A549 (cell line): ENCODE measurements around the gene ZRANB3. TPM values are rescaled to one million over a fixed set of nuclear protein-coding genes. Genes with fewer than 3 reads are reported as not detected.

Source experiments
- ATAC-seq, 2 experiments: fragments of 200-7000 bp in 1 of 2; fragments of >200 bp in 1 of 2; cut with Nextera tagmentation in 1 of 2; cut with Tn5 transposase in 1 of 2; 3 replicates each; pipeline versions ENCODE4 v1.8.0 to v1.9.1; 2018 to 2020; ENCODE audit warnings: mild to moderate bottlenecking in 1 of 2, moderate library complexity in 1 of 2
- CTCF ChIA-PET: fragments of 300-600 bp; sonication (Branson Sonifier 250); formaldehyde crosslinking; extraction: SDS; loops from one replicate; lab custom pipeline; 2021; ENCODE audit warnings: antibody characterized with exemption, inconsistent platforms; lab: Yijun Ruan, JAX
- POLR2A ChIA-PET: fragments of 350-600 bp; formaldehyde crosslinking; extraction: SDS; loops from one replicate; lab custom pipeline; 2021; ENCODE audit warnings: antibody characterized with exemption, inconsistent platforms; lab: Yijun Ruan, JAX
- DNase-seq, 2 experiments: peaks; one replicate each; pipeline versions ENCODE4 v3.0.0 to v3.0.0-alpha.2; 2011 to 2016; ENCODE audit warnings: low read depth in 1 of 2, low spot score in 1 of 2
- FAIRE-seq: peaks from 2 replicates; lab custom pipeline; 2011; peaks lifted over from hg19 to GRCh38; lab: Jason Lieb, UNC
- H3K27ac ChIP-seq, 2 experiments: fragments of >200 bp; sonication (Bioruptor Twin); formaldehyde crosslinking; 3 replicates each; pipeline ENCODE4 v1.5.1; 2016 to 2017
- H3K4me1 ChIP-seq: fragments of >200 bp; sonication (Bioruptor Twin); formaldehyde crosslinking; 3 replicates; pipeline ENCODE4 v1.6.1; 2016
- H3K4me2 ChIP-seq: fragments of >200 bp; sonication (Bioruptor Twin); formaldehyde crosslinking; 3 replicates; pipeline ENCODE4 v1.6.1; 2016
- H3K4me3 ChIP-seq: fragments of >200 bp; sonication (Bioruptor Twin); formaldehyde crosslinking; 3 replicates; pipeline ENCODE4 v1.5.1; 2016
- H3K9me3 ChIP-seq: fragments of >200 bp; sonication (Bioruptor Twin); formaldehyde crosslinking; 3 replicates; pipeline ENCODE4 v1.6.1; 2016
- CBX8 ChIP-seq: fragments of 200-600 bp; sonication (generic); IDR thresholded peaks from 2 replicates; pipeline ENCODE4 v1.6.1; 2016
- CEBPB ChIP-seq, 2 experiments: fragments of >200 bp in 1 of 2; sonication (Bioruptor Twin) in 1 of 2; formaldehyde crosslinking in 1 of 2; IDR thresholded peaks; 2 replicates each; pipeline ENCODE4 v1.6.1; 2012 to 2016
- CHD4 ChIP-seq: fragments of 200-600 bp; sonication (generic); IDR thresholded peaks from 2 replicates; pipeline ENCODE4 v1.6.1; 2016; ENCODE audit warnings: antibody characterized with exemption, mild to moderate bottlenecking, borderline replicate concordance
- CTCF ChIP-seq: fragments of >200 bp; sonication (Bioruptor Twin); formaldehyde crosslinking; IDR thresholded peaks from 3 replicates; pipeline ENCODE4 v1.5.1; 2016
- EHMT2 ChIP-seq: fragments of 200-600 bp; sonication (generic); IDR thresholded peaks from 2 replicates; pipeline ENCODE4 v1.6.1; 2016; ENCODE audit warnings: antibody characterized with exemption, low read depth, mild to moderate bottlenecking, moderate library complexity
- EP300 ChIP-seq, 2 experiments: fragments of >200 bp; sonication (Bioruptor Twin); formaldehyde crosslinking; IDR thresholded peaks; 2 replicates in 1 of 2; 3 replicates in 1 of 2; pipeline ENCODE4 v1.6.1; 2016 to 2017
- ESRRA ChIP-seq: fragments of 150-350 bp; IDR thresholded peaks from 2 replicates; pipeline ENCODE4 v1.6.1; 2014; ENCODE audit warnings: mild to moderate bottlenecking, low read length, borderline replicate concordance
- FOSB ChIP-seq: fragments of 250-450 bp; sonication (Bioruptor Pico); IDR thresholded peaks from 2 replicates; pipeline ENCODE4 v1.5.0; 2020; ENCODE audit warnings: mild to moderate bottlenecking, moderate library complexity
- GATA3 ChIP-seq: IDR thresholded peaks from 2 replicates; pipeline ENCODE4 v1.6.1; 2012; ENCODE audit warnings: borderline replicate concordance
- HDAC2 ChIP-seq: fragments of 200-600 bp; sonication (generic); IDR thresholded peaks from 2 replicates; pipeline ENCODE4 v1.6.1; 2016
- HES2 ChIP-seq: fragments of >200 bp; sonication (Bioruptor Twin); formaldehyde crosslinking; IDR thresholded peaks from 2 replicates; pipeline ENCODE4 v1.6.1; 2016
- HEYL ChIP-seq: fragments of 250-450 bp; sonication (Bioruptor Pico); IDR thresholded peaks from 2 replicates; pipeline ENCODE4 v1.8.0; 2021; ENCODE audit warnings: mild to moderate bottlenecking, moderate library complexity
- HMGXB4 ChIP-seq: fragments of 250-450 bp; sonication (Bioruptor Pico); IDR thresholded peaks from 2 replicates; pipeline ENCODE4 v1.5.0; 2021; ENCODE audit warnings: mild to moderate bottlenecking, moderate library complexity, borderline replicate concordance
- HOXB5 ChIP-seq: fragments of 250-450 bp; sonication (Bioruptor Pico); IDR thresholded peaks from 2 replicates; pipeline ENCODE4 v1.5.0; 2020; ENCODE audit warnings: mild to moderate bottlenecking, moderate library complexity
- JUN ChIP-seq, 2 experiments: fragments of >200 bp; sonication (Bioruptor Twin); formaldehyde crosslinking; IDR thresholded peaks; 2 replicates in 1 of 2; 3 replicates in 1 of 2; pipeline ENCODE4 v1.6.1; 2016 to 2017
- JUNB ChIP-seq: fragments of >200 bp; sonication (Bioruptor Twin); formaldehyde crosslinking; IDR thresholded peaks from 2 replicates; pipeline ENCODE4 v1.6.1; 2016
- KDM5A ChIP-seq: fragments of 200-600 bp; sonication (generic); IDR thresholded peaks from 2 replicates; pipeline ENCODE4 v1.6.1; 2016; ENCODE audit warnings: antibody characterized with exemption, mild to moderate bottlenecking
- MAFK ChIP-seq: fragments of 450-650 bp; IDR thresholded peaks from 2 replicates; pipeline ENCODE4 v1.6.1; 2014; ENCODE audit not compliant: partially characterized antibody
- PHF8 ChIP-seq: fragments of 200-600 bp; sonication (generic); IDR thresholded peaks from 2 replicates; pipeline ENCODE4 v1.6.1; 2016; ENCODE audit warnings: low read depth, mild to moderate bottlenecking, antibody characterized with exemption, moderate library complexity, borderline replicate concordance
- POLR2AphosphoS2 ChIP-seq: conservative IDR thresholded peaks from 2 replicates; pipeline ENCODE4 v1.6.1; 2012; ENCODE audit warnings: low read length, improper control_type of control experiment, inconsistent platforms
- RAD21 ChIP-seq, 2 experiments: fragments of >200 bp in 1 of 2; sonication (Bioruptor Twin) in 1 of 2; formaldehyde crosslinking in 1 of 2; IDR thresholded peaks in 1 of 2; conservative IDR thresholded peaks in 1 of 2; 2 replicates in 1 of 2; 3 replicates in 1 of 2; pipeline ENCODE4 v1.6.1; 2012 to 2018; ENCODE audit warnings: inconsistent platforms in 1 of 2
- RARB ChIP-seq: fragments of 250-450 bp; sonication (Bioruptor Pico); IDR thresholded peaks from 2 replicates; pipeline ENCODE4 v1.8.0; 2021; ENCODE audit warnings: mild to moderate bottlenecking, moderate library complexity
- RCOR1 ChIP-seq: fragments of 150-350 bp; IDR thresholded peaks from 2 replicates; pipeline ENCODE4 v1.6.1; 2014; ENCODE audit warnings: antibody characterized with exemption, low read length, low read depth
- TFCP2L1 ChIP-seq: fragments of 250-450 bp; sonication (Bioruptor Pico); IDR thresholded peaks from 2 replicates; pipeline ENCODE4 v1.5.0; 2021; ENCODE audit warnings: mild to moderate bottlenecking
- ZC3H11A ChIP-seq: fragments of 450-650 bp; IDR thresholded peaks from 2 replicates; pipeline ENCODE4 v1.6.1; 2014; ENCODE audit warnings: antibody characterized with exemption, mild to moderate bottlenecking
- ZFP36 ChIP-seq: fragments of 450-650 bp; IDR thresholded peaks from 2 replicates; pipeline ENCODE4 v1.6.1; 2014; ENCODE audit warnings: borderline replicate concordance; ENCODE audit not compliant: partially characterized antibody
- WGBS: methylation state at CpG from one replicate; pipeline ENCODE4 v1.1.6; 2017; ENCODE audit errors: missing lambda C conversion rate; 5-methylcytosine and 5-hydroxymethylcytosine counted together
- polyA plus RNA-seq, 4 experiments: library from polyadenylated mRNA; depleted of rRNA in 3 of 4; stranded (reverse); fragments of >200 nt; fragmentation: RNase III in 1 of 4; extraction: RNeasy Plus Mini Kit Qiagen cat#74134 plus additional on column Dnase treatment in 1 of 4; gene quantifications; 2 replicates in 3 of 4; 3 replicates in 1 of 4; pipeline ENCODE4 v1.2.3, GENCODE V29; 2011 to 2017

Gene ZRANB3
- polyA plus RNA-seq, 2 of the 4 experiments (the other 2 are of a cell fraction), result 6.2 to 12.4 TPM

GRCh38 chr2:135198481-135198880 is 332.5 kb downstream of the ZRANB3 start:
- no peak for FAIRE-seq
- H3K4me3 ChIP-seq, result no peak overlapping the region
- no peak for TF ChIP-seq TFCP2L1 (CRISPR knock-in tag)
- TF ChIP-seq HES2, result no peak
- TF ChIP-seq EHMT2, result no peak
- TF ChIP-seq JUNB, result no peak
- TF ChIP-seq RCOR1, result no peak
- no peak for TF ChIP-seq FOSB (CRISPR knock-in tag)
- no peak for TF ChIP-seq CTCF
- TF ChIP-seq CHD4, result no peak
- no peak for TF ChIP-seq CBX8
- TF ChIP-seq HDAC2, result no peak
- TF ChIP-seq KDM5A, result no peak
- no peak for TF ChIP-seq HOXB5
- no peak for TF ChIP-seq RAD21 (conservative IDR thresholded peaks at IDR 0.05 in 1 of 2, IDR thresholded peaks at IDR 0.05 in 1 of 2)
- no peak for TF ChIP-seq ZFP36
- no peak for TF ChIP-seq PHF8
- TF ChIP-seq ZC3H11A, result no peak
- no peak for TF ChIP-seq RARB (CRISPR knock-in tag)
- no peak for TF ChIP-seq MAFK
- TF ChIP-seq GATA3, result no peak
- TF ChIP-seq, all 56 proteins: peak for 0
- ATAC-seq (no peak), DNase-seq (no peak)
- ChIA-PET POLR2A (no interaction called here), CTCF (no interaction called here)
- no peaks in the 10 kb centered on the region for H3K9me3 ChIP-seq
- H3K27ac ChIP-seq, result no peak overlapping the region
- WGBS, result 89% methylated on average over 3 of the region's 3 CpGs
- H3K4me1 ChIP-seq, result no peaks in the 10 kb centered on the region
- no peak overlapping the region for H3K4me2 ChIP-seq

- TF ChIP-seq RCOR1, result no peak
- no peak for TF ChIP-seq EP300 (IDR thresholded peaks at IDR 0.05)
- TF ChIP-seq JUN (IDR thresholded peaks at IDR 0.05), result no peak
- no peak for TF ChIP-seq ESRRA
- TF ChIP-seq CEBPB (IDR thresholded peaks at IDR 0.05), result no peak
- TF ChIP-seq HEYL (CRISPR knock-in tag), result no peak
- no peak for TF ChIP-seq HMGXB4
- no peak for TF ChIP-seq ZFP36
- no peak for TF ChIP-seq CBX8
- TF ChIP-seq POLR2AphosphoS2, result no peak
- TF ChIP-seq, all 56 proteins: peak for 0
- CTCF ChIA-PET, result no interaction called here
- no peaks in the 10 kb centered on the region for H3K9me3 ChIP-seq
- no peak for ATAC-seq
- no peak overlapping the region for H3K4me3 ChIP-seq
- no peak for DNase-seq
- POLR2A ChIA-PET, result no interaction called here
- no peak overlapping the region for H3K4me2 ChIP-seq
- H3K27ac ChIP-seq, result no peak overlapping the region
- no peak for FAIRE-seq
- H3K4me1 ChIP-seq, result no peaks in the 10 kb centered on the region
Measured at GRCh38 chr2:135190799-135191198, 340.2 kb downstream of the ZRANB3 start.
